ENCODE results near the gene C19orf25. TPM values are rescaled to one million over a fixed set of nuclear protein-coding genes. Genes with fewer than 3 reads are reported as not detected.
A peak's percentile ranks its signal among the peaks of the same experiment; 100 is the strongest.

The C19orf25 gene
- polyA plus RNA-seq, 1 experiment, result 14.5 TPM

DNA sequence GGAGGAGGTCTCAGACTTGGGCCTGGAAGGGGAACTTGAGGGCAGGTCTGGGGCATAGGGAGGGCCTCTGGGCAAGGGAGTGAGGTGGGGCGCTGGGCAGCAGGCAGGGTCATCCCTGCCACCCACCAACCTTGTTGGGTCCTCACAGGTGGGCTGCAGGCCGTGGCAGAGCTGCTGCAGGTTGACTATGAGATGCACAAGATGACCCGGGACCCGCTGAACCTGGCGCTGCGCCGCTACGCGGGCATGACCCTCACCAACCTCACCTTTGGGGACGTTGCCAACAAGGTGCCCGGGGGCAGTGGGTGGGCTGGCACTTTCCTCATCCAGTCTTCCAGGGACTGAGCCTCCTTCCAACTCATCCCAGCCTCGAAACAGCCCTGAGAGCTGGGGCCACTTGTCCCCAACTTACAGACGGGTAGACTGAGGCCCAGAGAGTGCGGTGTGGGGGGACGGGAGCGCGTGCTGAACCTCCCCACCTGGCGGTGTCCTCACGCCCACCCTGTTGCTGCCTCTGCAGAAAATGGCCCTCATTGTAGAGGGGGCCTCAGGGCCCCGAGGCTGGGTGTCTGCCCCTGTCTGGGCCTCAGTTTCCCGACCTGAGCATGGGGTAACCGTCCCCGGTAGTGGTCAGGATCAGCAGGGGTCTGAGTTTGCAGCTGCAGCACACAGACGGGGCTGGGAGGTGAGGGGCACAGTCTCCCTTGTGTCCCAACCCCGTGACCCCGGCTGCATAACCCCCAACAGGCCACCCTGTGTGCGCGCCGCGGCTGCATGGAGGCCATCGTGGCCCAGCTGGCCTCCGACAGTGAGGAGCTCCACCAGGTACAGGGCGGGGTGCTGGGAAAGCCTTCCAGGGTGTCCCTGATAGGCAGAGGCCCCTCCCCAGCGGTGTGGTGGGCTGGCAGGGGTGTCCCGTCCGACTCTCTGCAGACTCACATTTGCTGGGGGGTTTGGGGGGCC is 18.7 kb downstream of the C19orf25 start:
- ChIA-PET POLR2A (no interaction called here), CTCF (no interaction called here)
- Histone ChIP-seq H3K27ac (ENCODE audit: low read depth, low read length) (no peak overlapping the region), H3K27me3 (ENCODE audit: control insufficient read depth, insufficient read depth, low read length) (peaks cover 26% of the 10 kb centered on the region), H3K9me3 (ENCODE audit: control insufficient read depth, insufficient read depth, low read length) (peaks cover 9% of the 10 kb centered on the region; the same call in 1 of the 2 replicates), H3K4me3 (ENCODE audit: low read depth, low read length) (no peak overlapping the region)
- DNase-seq (ENCODE audit: low read depth, low spot score), result no peak
- TF ChIP-seq, protein P1, sequence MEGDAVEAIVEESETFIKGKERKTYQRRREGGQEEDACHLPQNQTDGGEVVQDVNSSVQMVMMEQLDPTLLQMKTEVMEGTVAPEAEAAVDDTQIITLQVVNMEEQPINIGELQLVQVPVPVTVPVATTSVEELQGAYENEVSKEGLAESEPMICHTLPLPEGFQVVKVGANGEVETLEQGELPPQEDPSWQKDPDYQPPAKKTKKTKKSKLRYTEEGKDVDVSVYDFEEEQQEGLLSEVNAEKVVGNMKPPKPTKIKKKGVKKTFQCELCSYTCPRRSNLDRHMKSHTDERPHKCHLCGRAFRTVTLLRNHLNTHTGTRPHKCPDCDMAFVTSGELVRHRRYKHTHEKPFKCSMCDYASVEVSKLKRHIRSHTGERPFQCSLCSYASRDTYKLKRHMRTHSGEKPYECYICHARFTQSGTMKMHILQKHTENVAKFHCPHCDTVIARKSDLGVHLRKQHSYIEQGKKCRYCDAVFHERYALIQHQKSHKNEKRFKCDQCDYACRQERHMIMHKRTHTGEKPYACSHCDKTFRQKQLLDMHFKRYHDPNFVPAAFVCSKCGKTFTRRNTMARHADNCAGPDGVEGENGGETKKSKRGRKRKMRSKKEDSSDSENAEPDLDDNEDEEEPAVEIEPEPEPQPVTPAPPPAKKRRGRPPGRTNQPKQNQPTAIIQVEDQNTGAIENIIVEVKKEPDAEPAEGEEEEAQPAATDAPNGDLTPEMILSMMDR (IDR thresholded peaks at IDR 0.05; ENCODE audit: low read depth, low read length), result no peak

DNA sequence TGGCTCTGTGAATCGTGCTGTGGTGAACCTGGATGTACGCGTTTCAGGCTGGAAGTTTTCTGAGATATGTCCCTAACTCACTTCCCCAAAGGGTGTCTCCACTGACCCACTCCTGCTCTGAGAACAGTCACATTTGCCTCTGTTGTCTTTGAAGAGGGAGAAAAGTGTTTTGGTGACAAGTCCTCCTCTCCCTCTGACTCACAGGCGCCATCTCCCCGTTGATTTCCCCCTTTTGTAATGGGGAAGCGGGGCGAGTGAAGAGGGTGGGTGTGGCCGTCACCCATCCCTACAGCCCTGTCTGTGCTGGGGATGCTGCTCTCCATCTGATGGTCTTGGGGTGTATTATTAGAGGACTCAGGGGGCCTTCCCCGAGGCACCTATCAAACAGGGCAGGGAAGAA is 19.5 kb downstream of the C19orf25 start:
- CTCF ChIA-PET, result no interaction called here
- TF ChIP-seq, protein P1 (IDR thresholded peaks at IDR 0.05; ENCODE audit: low read depth, low read length), result no peak
- Histone ChIP-seq H3K27me3 (ENCODE audit: control insufficient read depth, insufficient read depth, low read length) (peaks cover 26% of the 10 kb centered on the region), H3K9me3 (ENCODE audit: control insufficient read depth, insufficient read depth, low read length) (peaks cover 10% of the 10 kb centered on the region; the same call in 1 of the 2 replicates), H3K27ac (ENCODE audit: low read depth, low read length) (no peak overlapping the region), H3K4me3 (ENCODE audit: low read depth, low read length) (no peak overlapping the region)
- DNase-seq (ENCODE audit: low read depth, low spot score), result no peak
- POLR2A ChIA-PET, result no interaction called here

DNA sequence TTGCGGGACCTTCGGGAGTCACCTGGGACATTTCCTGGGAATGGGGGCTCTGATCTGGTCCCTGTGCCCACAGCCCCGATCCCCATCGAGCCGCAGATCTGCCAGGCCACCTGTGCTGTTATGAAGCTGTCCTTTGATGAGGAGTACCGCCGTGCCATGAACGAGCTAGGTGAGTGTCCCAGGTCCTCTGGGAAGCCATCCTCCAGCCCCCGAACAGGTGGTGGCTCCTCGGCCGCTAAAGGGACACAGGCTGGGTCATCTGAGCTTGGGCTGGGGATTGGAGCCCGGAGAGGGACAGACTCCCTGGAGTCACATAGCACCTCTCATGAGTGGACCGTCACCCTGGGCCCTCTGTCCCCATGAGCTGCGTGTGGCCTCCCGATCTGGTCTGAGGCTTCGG is 21.1 kb downstream of the C19orf25 start:
- no peak for DNase-seq (ENCODE audit: low read depth, low spot score)

DNA sequence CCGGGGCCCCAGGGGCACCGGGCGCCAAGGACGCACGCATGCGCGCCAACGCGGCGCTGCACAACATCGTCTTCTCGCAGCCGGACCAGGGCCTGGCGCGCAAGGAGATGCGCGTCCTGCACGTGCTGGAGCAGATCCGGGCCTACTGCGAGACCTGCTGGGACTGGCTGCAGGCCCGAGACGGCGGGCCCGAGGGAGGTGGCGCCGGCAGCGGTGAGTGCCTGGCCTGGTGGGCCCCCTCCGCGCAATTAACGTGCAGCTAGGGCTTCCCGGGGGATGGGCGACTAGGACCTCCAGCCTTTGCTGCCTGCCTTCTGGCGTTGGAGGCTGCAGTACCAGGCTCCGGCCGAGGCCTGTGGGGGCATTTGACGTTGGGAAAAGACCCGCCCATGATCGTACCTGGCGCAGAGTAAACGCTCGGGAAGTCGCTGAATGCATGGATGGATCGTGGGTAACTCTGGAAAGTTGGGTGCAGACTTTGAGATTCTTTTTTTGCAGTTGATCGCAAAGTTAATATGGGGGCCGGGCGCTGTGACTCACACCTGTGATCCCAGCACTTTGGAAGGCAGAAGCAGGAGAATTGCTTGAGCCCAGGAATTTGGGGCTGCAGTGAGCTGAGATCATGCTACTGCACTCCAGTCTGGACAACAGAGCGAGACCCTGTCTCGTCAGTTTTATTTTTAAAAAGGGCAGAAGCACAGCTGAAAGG is 21.8 kb downstream of the C19orf25 start:
- ChIA-PET CTCF (no interaction called here), POLR2A (no interaction called here)
- H3K9me3 ChIP-seq (ENCODE audit: control insufficient read depth, insufficient read depth, low read length), result peaks cover 10% of the 10 kb centered on the region; the same call in 1 of the 2 replicates
- no peak overlapping the region for H3K4me3 ChIP-seq (ENCODE audit: low read depth, low read length)
- H3K27ac ChIP-seq (ENCODE audit: low read depth, low read length), result no peak overlapping the region
- TF ChIP-seq, protein P1 (IDR thresholded peaks at IDR 0.05; ENCODE audit: low read depth, low read length), result 0 out of 2 replicates have a peak, but pooled peaks have one; percentile 9
- DNase-seq (ENCODE audit: low read depth, low spot score), result no peak
- H3K27me3 ChIP-seq (ENCODE audit: control insufficient read depth, insufficient read depth, low read length), result peaks cover 42% of the 10 kb centered on the region

More for the DNA sequence above, 21.1 kb downstream of the C19orf25 start:
- H3K27me3 ChIP-seq (ENCODE audit: control insufficient read depth, insufficient read depth, low read length), result peaks cover 35% of the 10 kb centered on the region
- no peak overlapping the region for H3K27ac ChIP-seq (ENCODE audit: low read depth, low read length)
- ChIA-PET CTCF (no interaction called here), POLR2A (no interaction called here)
- H3K9me3 ChIP-seq (ENCODE audit: control insufficient read depth, insufficient read depth, low read length), result peaks cover 10% of the 10 kb centered on the region; the same call in 1 of the 2 replicates
- TF ChIP-seq, protein P1 (IDR thresholded peaks at IDR 0.05; ENCODE audit: low read depth, low read length), result no peak
- no peak overlapping the region for H3K4me3 ChIP-seq (ENCODE audit: low read depth, low read length)

Measured in AG04450 (cell line).